Neural progenitor cell (in vitro differentiated cells): Measurements from ENCODE around the gene PRKAG2. TPM values are rescaled to one million over a fixed set of nuclear protein-coding genes. Genes with fewer than 3 reads are reported as not detected.

Experiments
- DNase-seq: peaks from one replicate; pipeline ENCODE4 v3.0.0-alpha.2; 2016; ENCODE audit warnings: low spot score
- H2AFZ ChIP-seq: fragments of 200-600 bp; sonication (generic); replicated peaks from 2 replicates; pipeline ENCODE4 v1.6.1; 2016; ENCODE audit warnings: antibody characterized with exemption
- H3F3A ChIP-seq: fragments of 200-600 bp; sonication (generic); 2 replicates; pipeline ENCODE4 v1.6.1; 2016; ENCODE audit warnings: antibody characterized with exemption, low read depth
- H3K27ac ChIP-seq: fragments of 200-600 bp; sonication (generic); 2 replicates; pipeline ENCODE4 v1.5.1; 2016; ENCODE audit warnings: mild to moderate bottlenecking
- H3K27me3 ChIP-seq: fragments of 200-600 bp; sonication (generic); 2 replicates; pipeline ENCODE4 v1.6.1; 2016; ENCODE audit warnings: mild to moderate bottlenecking, moderate library complexity
- H3K36me3 ChIP-seq: fragments of 200-600 bp; sonication (generic); 2 replicates; pipeline ENCODE4 v1.5.1; 2016
- H3K4me1 ChIP-seq: fragments of 200-600 bp; sonication (generic); 2 replicates; pipeline ENCODE4 v1.6.1; 2016; ENCODE audit warnings: mixed run types
- H3K4me2 ChIP-seq: fragments of 200-600 bp; sonication (generic); 2 replicates; pipeline ENCODE4 v1.6.1; 2016
- H3K4me3 ChIP-seq: fragments of 200-600 bp; sonication (generic); 2 replicates; pipeline ENCODE4 v1.5.1; 2016
- H3K79me2 ChIP-seq: fragments of 200-600 bp; sonication (generic); 2 replicates; pipeline ENCODE4 v1.6.1; 2016; ENCODE audit warnings: low read depth
- H3K9ac ChIP-seq: fragments of 200-600 bp; sonication (generic); 2 replicates; pipeline ENCODE4 v1.6.1; 2016
- H3K9me3 ChIP-seq: fragments of 200-600 bp; sonication (generic); 2 replicates; pipeline ENCODE4 v1.5.1; 2016; ENCODE audit warnings: low read depth
- H4K20me1 ChIP-seq: fragments of 200-600 bp; sonication (generic); 2 replicates; pipeline ENCODE4 v1.6.1; 2016; ENCODE audit warnings: low read depth
- H3K27ac Mint-ChIP-seq: 3 replicates; pipeline ENCODE4 v1.8.0; 2021; ENCODE audit warnings: mixed read lengths
- H3K27me3 Mint-ChIP-seq: 2 replicates; pipeline ENCODE4 v1.8.0; 2022; ENCODE audit warnings: low read depth, mild to moderate bottlenecking, inconsistent platforms, moderate library complexity, mixed read lengths; ENCODE audit not compliant: insufficient read depth
- H3K36me3 Mint-ChIP-seq: 3 replicates; pipeline ENCODE4 v1.8.0; 2021; ENCODE audit warnings: mixed read lengths
- H3K4me1 Mint-ChIP-seq: 3 replicates; pipeline ENCODE4 v1.8.0; 2021; ENCODE audit warnings: mixed read lengths
- H3K4me3 Mint-ChIP-seq: 3 replicates; pipeline ENCODE4 v1.8.0; 2021; ENCODE audit warnings: mild to moderate bottlenecking, moderate library complexity, mixed read lengths
- H3K9me3 Mint-ChIP-seq: 3 replicates; pipeline ENCODE4 v1.8.0; 2020; ENCODE audit warnings: mixed read lengths
- CTCF ChIP-seq: fragments of 200-600 bp; sonication (generic); IDR thresholded peaks from 2 replicates; pipeline ENCODE4 v1.5.1; 2017; ENCODE audit warnings: antibody characterized with exemption, mild to moderate bottlenecking
- EZH2 ChIP-seq: fragments of 200-600 bp; sonication (generic); IDR thresholded peaks from 2 replicates; pipeline ENCODE4 v1.6.1; 2017; ENCODE audit warnings: antibody characterized with exemption, mild to moderate bottlenecking, moderate library complexity
- EZH2phosphoT487 ChIP-seq: fragments of 200-600 bp; sonication (generic); IDR thresholded peaks from 2 replicates; pipeline ENCODE4 v1.6.1; 2017; ENCODE audit warnings: antibody characterized with exemption
- total RNA-seq: library from RNA; depleted of rRNA; stranded (reverse); fragments of >200 nt; gene quantifications from 2 replicates; pipeline ENCODE4 v1.2.3, GENCODE V29; 2015; ENCODE audit warnings: low replicate concordance

The PRKAG2 gene
- total RNA-seq, 1 donor from 2014 or later: 11.4 TPM

- TF ChIP-seq CTCF (no peak), EZH2phosphoT487 (no peak), EZH2 (no peak)
- H3K4me1 Mint-ChIP-seq: peaks cover 9% of the 10 kb centered on the region
- no peaks in the 10 kb centered on the region for H3K27me3 ChIP-seq
- peaks cover 6% of the 10 kb centered on the region for H3K9me3 Mint-ChIP-seq
- no peak for DNase-seq
- H3K79me2 ChIP-seq: no peaks in the 10 kb centered on the region
- no peaks in the 10 kb centered on the region for H4K20me1 ChIP-seq
- H3F3A ChIP-seq: peaks cover 4% of the 10 kb centered on the region
- no peak overlapping the region for H3K4me2 ChIP-seq
- H3K9ac ChIP-seq: no peak overlapping the region
- H3K4me3 ChIP-seq: no peak overlapping the region
- no peaks in the 10 kb centered on the region for H3K4me1 ChIP-seq
- no peaks in the 10 kb centered on the region for H3K36me3 ChIP-seq
- H3K36me3 Mint-ChIP-seq: no peaks in the 10 kb centered on the region
- no peak overlapping the region for H2AFZ ChIP-seq
- H3K27me3 Mint-ChIP-seq: no peaks in the 10 kb centered on the region
- no peaks in the 10 kb centered on the region for H3K9me3 ChIP-seq
- H3K27ac Mint-ChIP-seq: no peak overlapping the region
- no peak overlapping the region for H3K4me3 Mint-ChIP-seq
- H3K27ac ChIP-seq: no peak overlapping the region
Measured at GRCh38 chr7:151663382-151664100, 213.4 kb downstream of the PRKAG2 start.

GRCh38 chr7:151662251-151662826, 214.6 kb downstream of the PRKAG2 start:
- no peaks in the 10 kb centered on the region for H3K36me3 ChIP-seq
- H3K36me3 Mint-ChIP-seq: no peaks in the 10 kb centered on the region
- TF ChIP-seq EZH2: no peak
- no peak for TF ChIP-seq CTCF
- TF ChIP-seq EZH2phosphoT487: no peak

DNA sequence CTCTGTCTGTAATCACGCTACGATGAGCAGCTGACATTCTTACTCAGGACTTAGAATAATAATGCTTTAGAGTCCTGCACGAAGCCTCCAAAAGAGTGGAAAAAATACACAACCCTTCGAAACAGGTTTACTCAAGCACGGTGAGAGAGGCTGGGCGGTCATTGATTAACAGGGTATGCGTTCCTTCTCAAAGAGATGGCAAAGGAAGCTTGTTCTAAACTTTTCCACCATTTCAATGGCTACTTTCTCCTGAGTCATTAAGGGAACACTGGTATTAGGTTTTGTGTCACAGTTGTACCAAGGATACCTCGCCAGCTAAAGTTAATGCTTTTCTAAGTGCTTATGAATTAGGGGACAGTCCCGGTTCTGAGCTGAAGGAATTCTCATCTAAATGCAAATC, 215.3 kb downstream of the PRKAG2 start:
- no peak overlapping the region for H3K27ac Mint-ChIP-seq
- DNase-seq: no peak

More at GRCh38 chr7:151662251-151662826, 214.6 kb downstream of the PRKAG2 start:
- peak overlapping the region; percentile 5 for H3K27ac Mint-ChIP-seq
- peaks cover 9% of the 10 kb centered on the region for H3K4me1 Mint-ChIP-seq
- no peaks in the 10 kb centered on the region for H3K79me2 ChIP-seq
- H3K4me2 ChIP-seq: no peak overlapping the region
- no peak overlapping the region for H3K4me3 ChIP-seq
- H3K27me3 ChIP-seq: no peaks in the 10 kb centered on the region
- no peaks in the 10 kb centered on the region for H3K4me1 ChIP-seq
- no peaks in the 10 kb centered on the region for H3K27me3 Mint-ChIP-seq
- no peak overlapping the region for H3K9ac ChIP-seq
- no peaks in the 10 kb centered on the region for H4K20me1 ChIP-seq
- H3K9me3 Mint-ChIP-seq: peaks cover 4% of the 10 kb centered on the region
- H3F3A ChIP-seq: peaks cover 4% of the 10 kb centered on the region
- H3K4me3 Mint-ChIP-seq: no peak overlapping the region
- DNase-seq: no peak
- no peaks in the 10 kb centered on the region for H3K9me3 ChIP-seq
- peak overlapping the region; percentile 19 for H2AFZ ChIP-seq
- no peak overlapping the region for H3K27ac ChIP-seq

More for the DNA sequence above, 215.3 kb downstream of the PRKAG2 start:
- Histone ChIP-seq H4K20me1 (no peaks in the 10 kb centered on the region), H3K9me3 (no peaks in the 10 kb centered on the region), H3F3A (peaks cover 4% of the 10 kb centered on the region), H3K4me3 (no peak overlapping the region), H3K36me3 (no peaks in the 10 kb centered on the region), H3K9ac (no peak overlapping the region), H3K79me2 (no peaks in the 10 kb centered on the region), H3K27ac (no peak overlapping the region), H3K27me3 (no peaks in the 10 kb centered on the region), H2AFZ (no peak overlapping the region), H3K4me1 (no peaks in the 10 kb centered on the region), H3K4me2 (no peak overlapping the region)
- no peaks in the 10 kb centered on the region for H3K27me3 Mint-ChIP-seq
- no peak overlapping the region for H3K4me3 Mint-ChIP-seq
- H3K9me3 Mint-ChIP-seq: no peaks in the 10 kb centered on the region
- H3K4me1 Mint-ChIP-seq: peaks cover 9% of the 10 kb centered on the region
- H3K36me3 Mint-ChIP-seq: no peaks in the 10 kb centered on the region
- TF ChIP-seq EZH2phosphoT487 (no peak), CTCF (no peak), EZH2 (no peak)
